GM21360 (cell line): ENCODE data around the gene SMIM11.
A peak's percentile ranks its signal among the peaks of the same experiment; 100 is the strongest.

ENCODE experiments used
- ATAC-seq: cut with Tn5 transposase; IDR thresholded peaks from one replicate; pipeline ENCODE4 v1.9.1; 2021; ENCODE audit warnings: mild to moderate bottlenecking, moderate library complexity; ENCODE audit not compliant: unreplicated experiment

Gene SMIM11

GRCh38 chr21:34374940-34375618, at the start of gene SMIM11:
Gene SMIM11 (plus strand): TSS chr21:34375507. CDS start chr21:34379505, 3,998 bp downstream.
- ATAC-seq, result peak; percentile 81

- ATAC-seq, result no peak
Measured at GRCh38 chr21:34330055-34330454, 45.3 kb upstream of the SMIM11 start.

GRCh38 chr21:34331726-34332125, 43.6 kb upstream of the SMIM11 start:
- no peak for ATAC-seq

GRCh38 chr21:34332347-34332746, 43.0 kb upstream of the SMIM11 start:
- ATAC-seq, result no peak

GRCh38 chr21:34333121-34333739, 42.1 kb upstream of the SMIM11 start:
- ATAC-seq, result no peak

GRCh38 chr21:34335316-34335715, 40.0 kb upstream of the SMIM11 start:
- ATAC-seq, result no peak

- no peak for ATAC-seq
Measured at GRCh38 chr21:34336245-34336644, 39.1 kb upstream of the SMIM11 start.

GRCh38 chr21:34336756-34337391, 38.4 kb upstream of the SMIM11 start:
- ATAC-seq, result no peak

- no peak for ATAC-seq
Measured at GRCh38 chr21:34337741-34338140, 37.6 kb upstream of the SMIM11 start.

GRCh38 chr21:34338226-34338625, 37.1 kb upstream of the SMIM11 start:
- no peak for ATAC-seq

GRCh38 chr21:34340061-34340460, 35.2 kb upstream of the SMIM11 start:
- ATAC-seq, result no peak

- no peak for ATAC-seq
Measured at GRCh38 chr21:34342476-34342875, 32.8 kb upstream of the SMIM11 start.

- ATAC-seq, result no peak
Measured at GRCh38 chr21:34343347-34343746, 32.0 kb upstream of the SMIM11 start.

GRCh38 chr21:34343838-34344381, 31.4 kb upstream of the SMIM11 start:
- ATAC-seq, result no peak

- no peak for ATAC-seq
Measured at GRCh38 chr21:34344584-34344983, 30.7 kb upstream of the SMIM11 start.

GRCh38 chr21:34345091-34345871, 30.0 kb upstream of the SMIM11 start:
- ATAC-seq, result no peak

- ATAC-seq, result no peak
Measured at GRCh38 chr21:34345892-34346291, 29.4 kb upstream of the SMIM11 start.

- no peak for ATAC-seq
Measured at GRCh38 chr21:34348890-34349519, 26.3 kb upstream of the SMIM11 start.

- ATAC-seq, result no peak
Measured at GRCh38 chr21:34351786-34352241, 23.5 kb upstream of the SMIM11 start.

- no peak for ATAC-seq
Measured at GRCh38 chr21:34352556-34352955, 22.8 kb upstream of the SMIM11 start.

GRCh38 chr21:34353182-34353581, 22.1 kb upstream of the SMIM11 start:
- no peak for ATAC-seq
